ENCODE data around the gene ZNF575.

GRCh38 chr19:43489979-43490599 lies 42.9 kb upstream of the ZNF575 start:
- TF ChIP-seq CTCF (conservative IDR thresholded peaks at IDR 0.05; ENCODE audit: low read length) (no peak), EZH2phosphoT487 (IDR thresholded peaks at IDR 0.05; ENCODE audit: borderline replicate concordance, low read depth, low read length) (no peak)

Measured in OCI-LY7 (cell line).